Measurements from ENCODE around the gene CD70.
"Not testable (repeated sequence)": the region's sequence is repeated elsewhere in the genome, so short reads cannot be mapped to it uniquely, and the experiment has no call there.

CD70 gene, protein sequence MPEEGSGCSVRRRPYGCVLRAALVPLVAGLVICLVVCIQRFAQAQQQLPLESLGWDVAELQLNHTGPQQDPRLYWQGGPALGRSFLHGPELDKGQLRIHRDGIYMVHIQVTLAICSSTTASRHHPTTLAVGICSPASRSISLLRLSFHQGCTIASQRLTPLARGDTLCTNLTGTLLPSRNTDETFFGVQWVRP

DNA sequence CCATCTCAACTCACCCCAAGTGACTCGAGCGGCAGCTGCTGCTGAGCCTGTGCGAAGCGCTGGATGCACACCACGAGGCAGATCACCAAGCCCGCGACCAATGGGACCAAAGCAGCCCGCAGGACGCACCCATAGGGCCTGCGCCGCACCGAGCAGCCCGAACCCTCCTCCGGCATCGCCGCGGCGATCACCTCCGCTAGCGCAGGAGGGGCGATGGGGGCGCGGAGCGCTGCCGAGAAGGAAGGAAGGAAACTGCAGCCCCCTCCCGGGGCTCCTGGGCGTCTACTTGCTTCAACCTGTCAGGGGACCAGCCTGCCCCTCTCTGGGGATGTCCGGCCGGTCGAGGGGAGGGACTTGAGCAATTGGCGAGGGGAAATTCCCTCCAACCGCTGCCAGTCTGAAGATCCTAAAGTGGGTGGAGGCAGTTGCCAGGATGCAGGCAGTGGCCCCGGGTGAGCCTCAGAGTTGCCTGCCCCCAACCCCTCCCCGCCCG lies at the start of gene CD70:
Gene CD70, minus strand, starts transcription at position 324 of the 493 bp plus-strand sequence. Its CDS starts 148 bp downstream, at position 176.
- DNase-seq = peak; percentile 37

DNA sequence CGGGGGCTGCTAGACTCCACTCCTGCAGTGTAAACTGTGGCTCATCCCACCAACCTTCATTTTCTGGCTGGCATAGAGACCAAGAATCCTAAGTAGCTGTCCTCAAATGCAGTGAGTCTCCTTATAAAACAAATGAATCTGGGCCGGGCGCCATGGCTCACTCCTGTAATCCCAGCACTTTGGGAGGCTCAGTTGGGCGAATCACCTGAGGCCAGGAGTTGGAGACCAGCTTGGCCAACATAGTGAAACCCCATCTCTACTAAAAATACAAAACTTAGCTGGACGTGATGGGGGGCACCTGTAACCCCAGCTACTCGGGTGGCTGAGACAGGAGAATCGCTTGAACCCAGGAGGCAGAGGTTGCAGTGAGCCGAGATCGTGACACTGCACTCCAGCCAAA lies 49.4 kb upstream of the CD70 start:
- not testable (repeated sequence) for DNase-seq

DNA sequence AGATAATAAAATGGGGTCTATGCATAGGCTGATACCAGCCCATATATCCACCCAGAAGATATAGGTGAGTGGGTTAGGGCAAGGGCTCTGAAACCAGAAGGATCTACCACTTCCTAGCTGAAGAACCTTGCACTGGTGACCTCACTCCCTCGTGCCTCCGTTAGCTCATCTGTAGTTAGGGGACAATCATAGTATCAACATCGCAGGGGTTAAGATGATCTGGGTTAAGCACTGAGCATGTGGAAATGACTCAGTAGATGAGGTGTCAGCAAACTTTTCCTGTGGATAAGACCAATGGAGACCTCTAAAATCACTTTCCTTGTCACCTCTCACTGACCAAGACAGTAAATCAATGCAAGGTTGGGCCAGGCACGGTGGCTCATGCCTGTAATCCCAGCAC lies 48.5 kb upstream of the CD70 start:
- DNase-seq = no peak

DNA sequence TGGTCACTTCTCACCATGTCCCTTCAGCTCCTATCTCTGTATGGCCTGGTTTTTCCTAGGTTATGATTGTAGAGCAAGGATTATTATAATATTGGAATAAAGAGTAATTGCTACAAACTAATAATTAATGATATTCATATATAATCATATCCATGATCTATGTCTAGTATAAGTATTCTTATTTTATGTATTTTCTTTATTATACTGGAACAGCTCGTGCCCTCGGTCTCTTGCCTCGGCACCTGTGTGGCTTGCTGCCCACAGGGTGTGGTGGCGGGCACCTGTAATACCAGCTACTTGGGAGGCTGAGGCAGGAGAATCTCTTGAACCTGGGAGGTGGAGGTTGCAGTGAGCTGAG lies 42.5 kb upstream of the CD70 start:
- DNase-seq = not testable (repeated sequence)

DNA sequence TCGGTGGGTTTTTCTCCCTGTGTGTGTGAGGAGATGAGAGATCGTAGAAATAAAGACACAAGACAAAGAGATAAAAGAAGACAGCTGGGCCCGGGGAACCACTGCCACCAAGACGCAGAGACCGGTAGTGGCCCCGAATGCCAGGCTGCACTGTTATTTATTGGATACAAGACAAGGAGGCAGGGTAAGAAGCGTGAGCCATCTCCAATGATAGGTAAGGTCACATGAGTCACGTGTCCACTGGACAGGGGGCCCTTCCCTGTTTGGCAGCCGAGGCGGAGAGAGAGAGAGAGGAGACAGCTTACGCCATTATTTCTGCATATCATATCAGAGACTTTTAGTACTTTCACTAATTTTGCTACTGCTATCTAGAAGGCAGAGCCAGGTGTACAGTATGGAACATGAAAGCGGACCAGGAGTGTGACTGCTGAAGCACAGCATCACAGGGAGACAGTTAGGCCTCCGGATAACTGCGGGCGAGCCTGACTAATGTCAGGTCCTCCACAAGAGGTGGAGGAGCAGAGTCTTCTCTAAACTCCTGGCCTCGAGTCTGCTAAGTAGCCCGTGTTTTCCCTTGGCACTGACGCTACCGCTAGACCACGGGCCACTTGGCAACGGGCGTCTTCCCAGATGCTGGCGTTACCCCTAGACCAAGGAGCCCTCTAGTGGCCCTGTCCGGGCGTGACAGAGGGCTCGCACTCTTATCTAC lies 42.0 kb upstream of the CD70 start:
- peak; percentile 57 for DNase-seq

DNA sequence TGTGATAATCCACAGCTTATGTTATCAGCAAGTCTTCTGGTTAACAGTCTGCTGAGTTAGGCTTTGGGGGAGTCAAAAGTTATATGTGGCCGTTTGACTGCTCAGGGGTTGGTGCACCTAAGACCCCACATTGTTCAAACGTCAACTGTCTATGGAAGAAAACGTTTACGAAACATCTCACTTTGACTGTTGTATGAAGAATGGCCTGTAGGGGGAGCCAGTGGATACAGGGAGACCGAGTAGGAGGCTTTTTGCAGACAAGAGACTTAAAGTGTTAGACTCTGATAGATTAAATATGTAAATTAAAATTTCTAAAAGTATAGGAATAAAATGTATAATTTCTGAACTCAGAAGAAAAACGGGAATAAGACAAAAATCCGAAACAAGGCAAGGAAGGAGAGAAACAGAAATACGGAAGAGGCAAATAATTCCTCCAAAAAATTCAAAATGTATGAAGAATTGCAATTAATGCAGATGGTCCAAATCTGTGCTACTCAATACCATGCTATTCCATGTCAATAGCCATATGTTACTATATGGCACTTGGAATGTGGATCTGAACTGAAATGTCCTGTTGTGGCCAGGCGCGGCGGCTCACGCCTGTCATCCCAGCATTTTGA lies 41.2 kb upstream of the CD70 start:
- DNase-seq = no peak

DNA sequence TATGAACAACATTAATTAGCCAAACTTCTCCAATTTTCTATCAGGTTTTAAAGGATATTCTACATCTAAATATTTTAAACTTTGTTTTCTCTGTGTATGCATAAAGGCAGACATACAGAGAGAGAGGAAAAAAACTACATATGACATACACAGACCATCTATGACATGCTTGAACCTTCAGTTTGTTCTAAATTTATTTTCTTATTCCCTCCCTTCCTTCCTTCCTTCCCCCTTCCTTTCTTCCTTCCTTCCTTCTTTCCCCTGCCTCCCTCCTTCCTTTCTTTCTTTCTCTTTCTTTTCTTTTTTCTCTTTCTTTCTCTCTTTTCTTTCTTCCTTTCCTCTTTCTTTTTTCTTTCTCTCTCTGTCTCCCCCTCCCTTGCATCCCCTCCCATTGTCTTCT lies 35.8 kb upstream of the CD70 start:
- DNase-seq = no peak

DNA sequence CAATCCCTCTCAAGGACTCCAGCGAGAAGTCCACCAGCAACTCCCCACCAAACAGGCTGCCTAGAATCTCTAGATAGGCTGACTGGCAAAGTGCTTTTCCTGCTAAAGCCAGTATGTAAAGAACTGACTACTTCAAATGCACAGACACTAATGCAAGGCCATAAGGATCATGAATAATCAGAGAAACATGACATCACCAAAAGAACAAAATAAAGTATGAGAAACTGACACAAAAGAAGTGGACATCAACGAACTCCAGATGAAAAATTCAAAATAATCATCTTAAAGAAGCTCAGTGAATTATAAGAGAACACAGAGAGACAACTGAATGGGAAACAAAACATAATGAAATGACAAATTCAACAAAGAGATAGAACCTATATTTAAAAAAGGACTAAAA lies 26.4 kb upstream of the CD70 start:
- DNase-seq = no peak

DNA sequence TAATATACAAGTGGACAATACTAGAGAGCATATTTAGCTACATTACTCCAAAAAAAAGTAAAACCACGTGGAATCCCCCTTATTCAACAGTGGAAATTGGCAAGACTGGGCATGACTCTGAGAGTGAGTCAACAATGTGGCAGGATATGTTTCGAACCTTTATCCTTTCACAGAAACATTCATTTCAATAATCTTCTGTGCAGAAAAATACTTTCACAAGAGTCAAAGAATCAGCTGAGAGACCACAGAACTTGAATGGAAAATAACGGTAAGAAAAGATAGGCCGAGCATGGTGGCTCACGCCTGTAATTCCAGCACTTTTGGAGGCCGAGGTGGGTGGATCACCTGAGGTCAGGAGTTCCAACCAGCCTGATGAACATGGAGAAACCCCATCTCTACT lies 25.1 kb upstream of the CD70 start:
- no peak for DNase-seq

DNA sequence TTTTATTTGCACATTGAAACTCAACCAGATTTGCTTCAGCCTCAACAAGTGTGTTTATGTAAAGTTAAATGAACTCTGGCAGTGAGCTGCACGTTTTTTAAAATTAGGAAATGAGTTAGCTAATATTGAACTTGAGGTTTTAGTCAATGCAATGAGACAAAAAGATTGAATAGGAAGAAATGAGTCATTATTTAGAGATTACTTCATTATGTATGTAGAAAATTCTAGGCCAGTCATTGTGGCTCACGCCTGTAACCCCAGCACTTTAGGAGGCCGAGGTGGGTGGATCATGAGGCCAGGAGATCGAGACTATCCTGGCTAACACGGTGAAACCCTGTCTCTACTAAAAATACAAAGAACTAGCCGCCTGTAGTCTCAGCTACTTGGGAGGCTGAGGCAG lies 22.8 kb upstream of the CD70 start:
- no peak for DNase-seq

DNA sequence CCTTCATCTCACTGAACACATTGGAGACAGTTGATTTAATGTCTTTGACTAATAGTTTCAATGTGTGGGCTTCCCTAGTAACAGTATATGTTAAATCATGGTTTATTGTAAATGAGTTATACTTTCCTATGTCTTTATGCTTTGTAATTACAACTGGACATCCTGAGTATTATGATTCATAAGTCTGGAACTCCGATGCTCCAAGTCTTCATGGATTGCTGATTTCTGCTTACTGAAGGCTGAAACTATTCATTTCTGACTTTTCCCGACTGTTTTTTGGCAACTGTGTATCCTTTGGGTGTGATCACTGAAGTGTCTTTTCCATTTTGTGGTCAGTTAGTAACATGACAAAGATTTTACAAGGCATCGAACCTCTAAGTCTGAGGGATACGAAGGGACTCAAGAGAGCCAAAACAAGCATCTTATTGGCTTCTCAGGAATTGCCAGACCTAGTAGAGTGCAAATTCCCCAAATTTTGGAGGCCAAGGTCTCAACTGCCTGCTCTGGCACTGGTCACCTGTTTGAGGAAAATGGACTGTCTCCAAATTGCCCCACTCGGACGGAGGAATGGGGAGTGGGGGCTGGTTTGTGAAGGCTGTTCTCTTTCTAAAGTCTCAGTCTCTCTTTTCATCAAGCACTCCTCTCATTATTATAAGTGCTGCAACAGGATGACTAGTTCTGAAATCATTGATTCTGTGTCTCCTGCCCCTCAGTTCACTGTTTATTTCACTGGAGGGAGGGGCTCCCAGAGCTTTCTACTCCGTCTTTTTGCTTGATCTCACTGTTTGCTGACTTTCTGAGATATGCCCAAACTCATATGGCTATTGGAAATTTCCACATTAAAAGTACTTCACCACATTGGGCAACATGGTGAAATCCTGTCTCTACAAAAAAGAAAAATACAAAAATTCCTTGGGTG lies 20.2 kb upstream of the CD70 start:
- DNase-seq = peak; percentile 46

DNA sequence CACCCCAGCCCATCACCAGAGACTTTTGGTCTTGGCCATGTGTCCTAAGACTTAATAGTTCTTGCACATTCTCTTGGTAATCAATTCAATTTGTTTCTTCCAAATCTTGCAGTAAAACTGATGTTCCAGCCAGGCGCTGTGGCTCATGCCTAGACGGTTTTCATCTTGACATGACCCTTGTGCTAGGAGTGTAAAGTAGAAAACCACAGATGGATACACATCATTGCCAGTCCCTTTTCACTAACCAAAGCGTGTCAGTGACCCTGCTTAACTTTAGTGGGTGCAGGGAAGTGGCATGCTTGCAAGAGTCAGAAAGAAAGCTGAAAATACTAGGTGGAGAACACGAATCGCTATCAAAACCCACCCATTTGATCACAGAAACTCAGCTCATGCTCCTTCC lies 18.0 kb upstream of the CD70 start:
- no peak for DNase-seq

DNA sequence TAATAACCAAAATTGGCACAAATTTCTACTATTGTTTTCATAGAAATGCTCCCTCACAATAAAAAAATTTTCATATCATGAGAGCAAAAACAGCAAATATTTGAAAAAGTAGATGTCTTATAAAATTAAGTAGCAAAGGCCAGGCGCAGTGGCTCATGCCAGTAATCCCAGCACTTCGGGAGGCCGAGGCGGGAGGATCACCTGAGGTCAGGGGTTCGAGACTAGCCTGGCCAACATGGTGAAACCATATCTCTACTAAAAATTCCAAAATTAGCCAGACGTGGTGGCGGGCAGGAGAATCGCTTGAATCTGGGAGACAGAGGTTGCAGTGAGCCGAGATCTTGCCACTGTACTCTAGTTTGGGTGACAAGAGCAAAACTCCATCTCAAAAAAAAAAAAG lies 17.2 kb upstream of the CD70 start:
- not testable (repeated sequence) for DNase-seq

DNA sequence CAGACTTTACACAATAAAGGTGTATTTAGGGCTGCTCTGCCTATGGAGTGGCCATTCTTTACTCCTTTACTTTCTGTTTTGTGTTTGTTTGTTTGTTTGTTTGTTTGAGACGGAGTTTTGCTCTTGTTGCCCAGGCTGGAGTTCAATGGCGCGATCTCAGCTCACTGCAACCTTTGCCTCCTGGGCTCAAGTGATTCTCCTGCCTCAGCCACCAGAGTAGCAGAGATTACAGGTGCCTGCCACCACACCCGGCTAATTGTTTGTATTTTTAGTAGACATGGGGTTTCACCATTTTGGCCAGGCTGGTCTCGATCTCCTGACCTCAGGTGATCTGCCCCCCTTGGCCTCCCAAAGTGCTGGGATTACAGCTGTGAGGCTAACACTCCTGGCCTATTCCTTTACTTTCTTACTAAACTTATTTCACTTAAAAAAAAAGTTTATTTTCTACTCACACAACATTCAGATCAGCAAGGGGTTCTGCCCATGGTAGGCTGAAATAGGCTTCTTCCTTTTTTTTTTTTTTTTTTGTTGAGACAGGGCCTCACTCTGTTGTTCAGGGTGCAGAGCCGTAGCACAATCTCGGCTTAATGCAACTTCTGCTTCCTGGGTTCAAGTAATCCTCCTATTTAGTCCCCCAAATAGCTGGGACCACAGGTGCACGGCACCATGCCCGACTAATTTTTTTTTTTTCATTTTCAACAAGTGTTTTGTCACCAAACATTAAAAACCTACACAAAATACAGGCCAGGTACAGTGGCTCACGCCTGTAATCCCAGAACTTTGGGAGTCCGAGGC lies 15.5 kb upstream of the CD70 start:
- not testable (repeated sequence) for DNase-seq

DNA sequence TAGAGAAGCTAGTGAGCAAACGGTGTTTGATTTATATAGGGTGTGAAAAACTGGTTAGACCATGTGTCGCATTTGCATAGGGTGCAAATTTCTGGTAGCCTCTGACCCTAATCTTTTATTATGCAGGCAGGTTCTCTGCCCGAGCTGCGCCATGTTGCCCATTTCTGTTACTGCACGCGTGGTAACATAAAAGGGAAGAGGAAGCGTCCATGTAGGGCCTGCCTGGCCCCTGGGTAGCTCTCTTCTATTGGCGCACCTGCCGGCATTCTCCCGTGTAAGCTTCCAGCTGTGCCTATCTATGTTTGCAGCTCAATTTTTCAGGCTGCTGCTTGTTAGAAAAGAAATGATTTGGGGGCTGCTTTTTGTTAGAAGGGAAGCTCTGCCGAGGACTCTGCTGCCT lies 14.0 kb upstream of the CD70 start:
- no peak for DNase-seq

DNA sequence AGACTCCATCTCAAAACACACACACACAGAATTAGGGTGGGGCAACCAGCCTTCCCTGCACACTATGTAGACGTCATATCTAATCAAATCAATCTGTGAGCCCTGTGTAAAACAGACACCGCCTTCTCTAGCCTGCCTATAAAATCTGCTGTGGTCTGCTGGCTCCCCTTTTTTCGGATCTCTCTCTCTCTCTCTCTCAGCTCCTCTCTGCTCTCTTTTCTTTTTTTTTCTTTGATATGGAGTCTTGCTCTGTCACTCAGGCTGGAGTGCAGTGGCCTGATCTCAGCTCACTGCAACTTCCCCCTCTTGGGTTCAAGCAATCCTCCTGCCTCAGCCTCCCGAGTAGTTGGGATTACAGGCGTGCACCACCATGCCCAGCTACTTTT lies 11.8 kb upstream of the CD70 start:
- DNase-seq = no peak

DNA sequence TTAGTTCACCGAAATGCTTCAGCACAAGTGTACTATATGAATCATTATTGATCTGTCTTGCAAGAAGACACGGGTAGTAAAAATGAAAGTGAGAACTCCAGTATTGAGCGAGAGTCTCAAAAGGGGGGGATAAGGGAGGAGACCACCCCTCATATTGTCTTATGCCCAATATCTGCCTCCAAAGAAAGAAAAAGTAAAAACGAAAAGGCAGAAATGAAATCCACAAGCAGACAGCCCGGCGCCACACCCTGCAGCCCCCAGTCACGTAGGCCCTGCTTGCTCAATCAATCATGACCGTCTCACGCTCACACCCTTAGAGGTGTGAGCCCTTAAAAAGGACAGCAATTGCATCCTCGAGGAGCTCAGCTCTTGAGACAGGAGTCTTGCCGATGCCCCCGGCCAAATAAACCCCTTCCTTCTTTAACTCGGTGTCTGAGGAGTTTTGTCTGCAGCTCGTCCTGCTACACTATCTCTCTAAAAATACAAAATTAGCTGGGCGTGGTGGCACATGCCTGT lies 10.6 kb upstream of the CD70 start:
- DNase-seq = not testable (repeated sequence)

DNA sequence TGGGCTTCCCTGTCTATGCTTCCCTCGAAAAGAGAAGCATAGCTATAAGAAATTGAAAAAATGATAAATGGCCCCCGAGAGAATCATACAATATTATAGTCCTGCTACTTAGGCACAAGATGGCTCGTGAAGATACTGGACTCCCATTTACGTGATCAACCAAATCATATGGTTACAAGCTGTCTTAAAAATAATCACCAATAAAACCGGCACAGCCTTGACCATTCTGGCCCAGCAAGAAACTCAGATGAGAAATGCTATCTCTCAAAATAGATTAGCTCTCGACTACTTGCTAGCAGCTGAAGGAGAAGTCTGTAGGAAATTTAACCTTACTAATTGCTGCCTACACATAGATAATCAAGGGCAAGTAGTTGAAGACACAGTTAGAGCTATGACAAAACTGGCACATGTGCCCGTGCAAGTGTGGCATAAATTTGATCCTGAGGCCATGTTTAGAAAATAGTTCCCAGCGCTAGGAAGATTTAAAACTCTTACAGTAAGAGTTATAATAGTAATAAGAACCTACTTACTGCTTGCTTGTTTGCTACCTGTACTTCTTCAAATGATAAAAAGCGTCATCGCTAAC lies 10.1 kb upstream of the CD70 start:
- not testable (repeated sequence) for DNase-seq

DNA sequence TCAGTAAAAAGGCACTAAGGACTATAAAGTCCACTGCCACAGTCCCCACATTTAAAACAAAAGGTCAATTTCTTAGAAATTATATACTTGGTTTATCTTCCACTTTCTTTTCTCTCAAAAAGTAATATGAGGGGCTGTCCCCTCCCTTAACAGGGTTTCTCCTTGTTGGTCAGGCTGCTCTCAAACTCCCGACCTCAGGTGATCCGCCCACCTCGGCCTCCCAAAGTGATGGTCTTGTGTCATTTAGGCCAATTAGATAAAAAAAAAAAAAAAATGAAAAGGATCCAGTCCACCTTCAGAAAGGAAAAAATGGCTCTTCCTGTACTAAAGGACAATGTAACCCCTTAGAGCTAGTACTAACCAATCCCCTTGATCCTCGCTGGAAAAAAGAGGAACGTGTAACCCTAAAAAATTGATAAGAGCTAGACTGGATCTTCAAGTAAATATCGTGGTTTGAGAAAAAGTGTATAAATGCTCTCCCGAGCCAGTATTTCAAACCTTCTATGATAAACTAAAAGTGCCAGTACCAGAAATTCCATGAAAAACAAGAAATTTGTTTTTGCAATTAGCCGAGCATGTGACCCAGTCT lies 9.0 kb upstream of the CD70 start:
- no peak for DNase-seq

DNA sequence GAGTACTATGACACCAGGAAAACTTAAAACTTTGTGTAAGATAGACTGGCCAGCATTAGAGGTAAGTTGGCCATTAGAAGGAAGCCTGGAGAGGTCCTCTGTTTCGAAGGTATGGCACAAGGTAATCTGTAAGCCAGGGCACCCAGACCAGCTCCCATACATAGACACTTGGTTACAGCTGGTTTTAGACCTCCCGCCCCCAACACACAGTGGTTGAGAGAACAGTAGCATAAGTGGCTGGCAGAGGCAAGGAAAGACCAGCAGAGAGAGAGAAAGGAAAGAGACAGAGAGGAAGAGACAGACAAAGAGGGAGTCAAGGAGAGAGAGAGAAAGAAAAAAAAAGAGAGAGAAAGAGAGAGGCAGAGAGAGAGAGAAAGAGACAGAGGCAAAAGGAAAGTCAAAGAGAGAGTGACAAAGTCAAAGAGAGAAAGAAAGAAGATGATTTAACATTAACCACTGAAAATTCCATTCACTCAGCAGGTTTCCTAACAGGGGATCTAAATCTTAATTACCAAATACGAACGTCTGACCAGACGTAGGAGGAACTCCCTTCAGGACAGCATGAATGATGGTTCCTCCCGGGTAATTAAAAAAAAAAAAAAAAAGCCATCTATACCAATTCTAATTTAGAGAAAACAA lies 7.4 kb upstream of the CD70 start:
- DNase-seq = not testable (repeated sequence)
